Uterus (tissue), 4 donors: ENCODE data around the gene TCF12. TPM values are rescaled to one million over a fixed set of nuclear protein-coding genes. Genes with fewer than 3 reads are reported as not detected.

ENCODE experiments used
- DNase-seq, 2 donors: peaks; one replicate each; pipeline ENCODE4 v3.0.0-alpha.2; 2019 to 2020
- H3K27ac ChIP-seq, 2 donors: fragments of 200-600 bp; sonication (generic); 1 replicate in 1 of 2; 2 replicates in 1 of 2; pipeline ENCODE4 v1.5.1; 2016 to 2018
- H3K27me3 ChIP-seq, 2 donors: fragments of 200-600 bp; sonication (generic); one replicate each; pipeline ENCODE4 v1.5.1; 2018 to 2019; ENCODE audit warnings: control low read depth in 1 of 2
- H3K36me3 ChIP-seq, 2 donors: fragments of 200-600 bp; sonication (generic); one replicate each; pipeline ENCODE4 v1.5.1; 2019; ENCODE audit warnings: control low read depth in 1 of 2
- H3K4me1 ChIP-seq, 2 donors: fragments of 200-600 bp; sonication (generic); one replicate each; pipeline ENCODE4 v1.5.1; 2018 to 2019; ENCODE audit warnings: control low read depth in 1 of 2
- H3K4me3 ChIP-seq, 2 donors: fragments of 200-600 bp; sonication (generic); 1 replicate in 1 of 2; 2 replicates in 1 of 2; pipeline ENCODE4 v1.5.1; 2018 to 2019; ENCODE audit warnings: mild to moderate bottlenecking in 1 of 2
- H3K9me3 ChIP-seq, 2 donors: fragments of 200-600 bp; sonication (generic); one replicate each; pipeline ENCODE4 v1.5.1; 2019; ENCODE audit warnings: control low read depth in 1 of 2
- CTCF ChIP-seq, 4 experiments: fragments of 200-600 bp in 2 of 4; fragments of 450-650 bp in 2 of 4; sonication (generic) in 2 of 4; IDR thresholded peaks; one replicate each; pipeline ENCODE4 v1.5.1; 2016 to 2019; ENCODE audit warnings: antibody characterized with exemption in 4 of 4, mild to moderate bottlenecking in 2 of 4, moderate library complexity in 1 of 4
- POLR2A ChIP-seq, 2 donors: fragments of 450-650 bp; IDR thresholded peaks; one replicate each; pipeline ENCODE4 v1.6.1; 2016; ENCODE audit warnings: antibody characterized with exemption in 2 of 2, mild to moderate bottlenecking in 1 of 2, moderate library complexity in 1 of 2
- intact Hi-C: fragments of 100-400 bp; cut with DNase I; formaldehyde crosslinking; loops from one replicate; pipeline ENCODE4 v1.15.1; 2023; ENCODE audit warnings: low total_unique reads
- total RNA-seq, 4 donors: library from RNA; depleted of rRNA in 3 of 4; stranded (reverse); fragments of >200 nt in 3 of 4; gene quantifications; one replicate each; pipeline versions ENCODE4 v1.1.0 to v1.2.4, GENCODE V29; 2014 to 2023
- donor health status: DM: yes; HTN: yes; CAD: no.

Gene TCF12
- total RNA-seq, 4 donors from 2014 or later: 109 to 361 (median 196) TPM

GRCh38 chr15:56913241-56913640 is 5.2 kb upstream of the TCF12 start:
- intact Hi-C loops: no loop called here
- H3K27me3 ChIP-seq: no peaks in the 10 kb centered on the region
- H3K4me3 ChIP-seq: no peak overlapping the region
- no peak for TF ChIP-seq POLR2A (IDR thresholded peaks at IDR 0.05)
- no peak for TF ChIP-seq CTCF (IDR thresholded peaks at IDR 0.05)
- no peaks in the 10 kb centered on the region for H3K9me3 ChIP-seq
- peak overlapping the region in 1 of 2 donors; percentile 29 for H3K27ac ChIP-seq
- H3K4me1 ChIP-seq: no peaks in the 10 kb centered on the region
- H3K36me3 ChIP-seq: no peaks in the 10 kb centered on the region
- DNase-seq: no peak

- DNase-seq: no peak
- Histone ChIP-seq H3K27me3 (no peaks in the 10 kb centered on the region), H3K4me1 (no peaks in the 10 kb centered on the region), H3K4me3 (no peak overlapping the region), H3K9me3 (no peaks in the 10 kb centered on the region), H3K27ac (peak overlapping the region in 1 of 2 donors; percentile 29), H3K36me3 (no peaks in the 10 kb centered on the region)
- TF ChIP-seq POLR2A (IDR thresholded peaks at IDR 0.05) (no peak), CTCF (IDR thresholded peaks at IDR 0.05) (no peak)
- intact Hi-C loops: no loop called here
Observed at GRCh38 chr15:56913670-56914069, 4.8 kb upstream of the TCF12 start.

GRCh38 chr15:56915888-56916287 is 2.6 kb upstream of the TCF12 start:
- peaks cover 0 to 2% of the 10 kb centered on the region in 2 donors for H3K4me1 ChIP-seq
- intact Hi-C loops: no loop called here
- no peak for DNase-seq

GRCh38 chr15:56916825-56917477 is 1.5 kb upstream of the TCF12 start:
- Histone ChIP-seq H3K27ac (peak overlapping the region; percentile 92 to 97), H3K27me3 (no peaks in the 10 kb centered on the region), H3K9me3 (no peaks in the 10 kb centered on the region), H3K4me1 (peaks cover 0 to 6% of the 10 kb centered on the region in 2 donors), H3K4me3 (peak overlapping the region; percentile 76 to 90), H3K36me3 (no peaks in the 10 kb centered on the region)
- intact Hi-C loops: no loop called here
- no peak for DNase-seq
- TF ChIP-seq POLR2A (IDR thresholded peaks at IDR 0.05): no peak
- no peak for TF ChIP-seq CTCF (IDR thresholded peaks at IDR 0.05)

More at GRCh38 chr15:56915888-56916287, 2.6 kb upstream of the TCF12 start:
- TF ChIP-seq POLR2A (IDR thresholded peaks at IDR 0.05) (no peak), CTCF (IDR thresholded peaks at IDR 0.05) (no peak)
- H3K27me3 ChIP-seq: no peaks in the 10 kb centered on the region
- no peaks in the 10 kb centered on the region for H3K36me3 ChIP-seq
- no peak overlapping the region for H3K27ac ChIP-seq
- H3K4me3 ChIP-seq: no peak overlapping the region
- no peaks in the 10 kb centered on the region for H3K9me3 ChIP-seq

GRCh38 chr15:56917652-56918045 is 795 bp upstream of the TCF12 start:
- no peak for TF ChIP-seq CTCF (IDR thresholded peaks at IDR 0.05)
- H3K9me3 ChIP-seq: no peaks in the 10 kb centered on the region
- peaks cover 0 to 7% of the 10 kb centered on the region in 2 donors for H3K4me1 ChIP-seq
- no peaks in the 10 kb centered on the region for H3K36me3 ChIP-seq
- no peaks in the 10 kb centered on the region for H3K27me3 ChIP-seq
- H3K27ac ChIP-seq: peak overlapping the region; percentile 92 to 97
- DNase-seq: no peak
- H3K4me3 ChIP-seq: peak overlapping the region; percentile 76 to 90
- intact Hi-C loops: loop anchor here (1.0 kb wide), 1 partner anchor 30 kb away; no protein-coding TSS in a partner anchor
